OCI-LY7 (cell line): ENCODE measurements around the gene RSAD1. TPM values are rescaled to one million over a fixed set of nuclear protein-coding genes. Genes with fewer than 3 reads are reported as not detected.

ENCODE experiments used
- BruUV-seq: library from RNA; stranded (reverse); fragments of 400-500 nt; replicated peaks from 2 replicates; lab custom pipeline; 2021; lab: Mats Ljungman, UMichigan
- CTCF ChIA-PET: fragments of 300-600 bp; sonication (Branson Sonifier 250); formaldehyde crosslinking; loops from one replicate; lab custom pipeline; 2022; ENCODE audit warnings: antibody characterized with exemption; ENCODE audit not compliant: unreplicated experiment; lab: Charles Lee
- POLR2A ChIA-PET: fragments of 300-600 bp; sonication (Branson Sonifier 250); formaldehyde crosslinking; loops from one replicate; lab custom pipeline; 2022; ENCODE audit warnings: antibody characterized with exemption; lab: Charles Lee
- DNase-seq: peaks from one replicate; pipeline ENCODE4 v3.0.0-alpha.2; 2015; ENCODE audit warnings: low spot score
- H2AFZ ChIP-seq: fragments of 200-600 bp; sonication (generic), shearing (Covaris generic); 2 replicates; pipeline ENCODE4 v1.6.1; 2014; ENCODE audit warnings: mild to moderate bottlenecking, antibody characterized with exemption, low read length, moderate library complexity
- H3K27ac ChIP-seq: fragments of 200-600 bp; sonication (generic); 2 replicates; pipeline ENCODE4 v1.5.1; 2014; ENCODE audit warnings: mixed run types, low read depth, mild to moderate bottlenecking, moderate library complexity, low read length, inconsistent platforms; ENCODE audit not compliant: poor library complexity, severe bottlenecking
- H3K36me3 ChIP-seq: fragments of 200-600 bp; sonication (generic); 2 replicates; pipeline ENCODE4 v1.6.1; 2014; ENCODE audit warnings: mild to moderate bottlenecking, antibody characterized with exemption, low read length, moderate library complexity, mixed read lengths; ENCODE audit not compliant: insufficient read depth
- H3K4me1 ChIP-seq: fragments of 200-600 bp; sonication (generic); 2 replicates; pipeline ENCODE4 v1.5.1; 2014; ENCODE audit warnings: mild to moderate bottlenecking, low read length; ENCODE audit not compliant: insufficient read depth, poor library complexity, severe bottlenecking
- H3K4me2 ChIP-seq: fragments of 200-600 bp; sonication (generic); 2 replicates; pipeline ENCODE4 v1.6.1; 2014; ENCODE audit warnings: mild to moderate bottlenecking, low read length
- H3K4me3 ChIP-seq: fragments of 200-600 bp; sonication (generic); 2 replicates; pipeline ENCODE4 v1.5.1; 2014; ENCODE audit warnings: mild to moderate bottlenecking, low read depth, low read length; ENCODE audit not compliant: poor library complexity, severe bottlenecking
- H3K79me2 ChIP-seq: fragments of 200-600 bp; sonication (generic); 2 replicates; pipeline ENCODE4 v1.6.1; 2016; ENCODE audit warnings: low read depth, mild to moderate bottlenecking, low read length, moderate library complexity, mixed read lengths; ENCODE audit not compliant: insufficient read depth
- H3K9me2 ChIP-seq: fragments of 200-600 bp; sonication (generic); 2 replicates; pipeline ENCODE4 v1.6.1; 2016; ENCODE audit warnings: mild to moderate bottlenecking, low read length, mixed read lengths; ENCODE audit not compliant: insufficient read depth
- H3K9me3 ChIP-seq: fragments of 200-600 bp; sonication (generic); 2 replicates; pipeline ENCODE4 v1.6.1; 2014; ENCODE audit warnings: mild to moderate bottlenecking, mixed run types, low read length, mixed read lengths
- H4K20me1 ChIP-seq: fragments of 200-600 bp; sonication (generic); 2 replicates; pipeline ENCODE4 v1.6.1; 2014; ENCODE audit warnings: mild to moderate bottlenecking, antibody characterized with exemption, low read length, moderate library complexity, mixed read lengths; ENCODE audit not compliant: insufficient read depth
- CTCF ChIP-seq: fragments of 200-600 bp; sonication (generic); conservative IDR thresholded peaks from 2 replicates; pipeline ENCODE4 v1.5.1; 2014; ENCODE audit warnings: mild to moderate bottlenecking, antibody characterized with exemption, low read length, moderate library complexity, mixed read lengths
- EZH2phosphoT487 ChIP-seq: fragments of 200-600 bp; sonication (generic); IDR thresholded peaks from 2 replicates; pipeline ENCODE4 v1.6.1; 2018; ENCODE audit warnings: low read depth, borderline replicate concordance, mild to moderate bottlenecking, mixed run types, antibody characterized with exemption, low read length, moderate library complexity, mixed read lengths
- intact Hi-C: fragments of 100-400 bp; cut with micrococcal nuclease; formaldehyde crosslinking; loops from one replicate; pipeline ENCODE4 v1.10.0; 2022; ENCODE audit not compliant: unreplicated experiment
- total RNA-seq, 2 experiments: library from RNA; depleted of rRNA in 1 of 2; stranded (reverse); fragments of >200 nt in 1 of 2; shearing (Covaris generic) in 1 of 2; gene quantifications; 2 replicates each; pipeline ENCODE4 v1.2.3, GENCODE V29; 2014 to 2022

Gene RSAD1
- total RNA-seq, 2 experiments from 2014 or later, result 22.6 to 27.9 TPM

- H3K79me2 ChIP-seq, result no peaks in the 10 kb centered on the region
- no peaks in the 10 kb centered on the region for H3K9me3 ChIP-seq
- no peaks in the 10 kb centered on the region for H3K4me1 ChIP-seq
- ChIA-PET POLR2A (no interaction called here), CTCF (no interaction called here)
- no peak for TF ChIP-seq CTCF
- no peak for TF ChIP-seq EZH2phosphoT487
- no peak for DNase-seq
- no peak overlapping the region for H3K4me3 ChIP-seq
- no peak overlapping the region for H3K4me2 ChIP-seq
- intact Hi-C loops, result no loop called here
- H4K20me1 ChIP-seq, result no peaks in the 10 kb centered on the region
- H2AFZ ChIP-seq, result no peak overlapping the region
- no peaks in the 10 kb centered on the region for H3K36me3 ChIP-seq
- BruUV-seq, result no TSS peak
- no peak overlapping the region for H3K27ac ChIP-seq
- no peaks in the 10 kb centered on the region for H3K9me2 ChIP-seq
Observed at GRCh38 chr17:50527155-50527762, 48.6 kb downstream of the RSAD1 start.

DNA sequence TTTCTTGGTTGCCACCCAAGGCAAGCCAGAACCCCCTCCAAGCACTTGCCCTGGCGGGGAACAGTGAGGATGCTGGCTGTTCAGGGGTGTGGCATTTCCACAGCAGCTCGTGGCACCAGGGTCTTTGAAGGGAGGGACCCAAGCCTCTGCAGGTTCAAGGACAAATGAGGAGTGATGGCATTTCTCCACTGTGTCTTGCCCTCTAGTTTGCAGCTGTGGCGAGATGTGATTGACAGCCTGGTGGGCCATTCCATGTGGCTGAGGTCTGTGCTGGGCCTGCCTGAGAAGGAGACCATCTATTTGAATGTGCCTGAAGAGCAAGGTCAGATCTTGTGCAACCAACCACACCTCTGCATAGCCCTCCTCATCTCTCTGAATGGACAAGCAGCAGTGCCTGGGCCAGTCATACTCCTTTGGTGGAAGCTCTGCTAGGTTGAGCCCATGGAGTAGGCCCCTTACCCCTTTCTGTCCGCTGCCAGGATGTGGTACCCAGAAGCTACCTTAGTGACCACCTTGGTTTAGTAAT lies 49.4 kb downstream of the RSAD1 start:
- no peaks in the 10 kb centered on the region for H4K20me1 ChIP-seq
- H3K4me2 ChIP-seq, result no peak overlapping the region
- no peak overlapping the region for H3K4me3 ChIP-seq
- no peak overlapping the region for H2AFZ ChIP-seq
- ChIA-PET POLR2A (no interaction called here), CTCF (no interaction called here)
- H3K79me2 ChIP-seq, result no peaks in the 10 kb centered on the region
- DNase-seq, result no peak
- no peaks in the 10 kb centered on the region for H3K36me3 ChIP-seq
- no peaks in the 10 kb centered on the region for H3K9me3 ChIP-seq
- TF ChIP-seq EZH2phosphoT487 (no peak), CTCF (no peak)
- BruUV-seq, result no TSS peak
- H3K4me1 ChIP-seq, result no peaks in the 10 kb centered on the region
- intact Hi-C loops, result no loop called here
- H3K27ac ChIP-seq, result no peak overlapping the region
- no peaks in the 10 kb centered on the region for H3K9me2 ChIP-seq

- BruUV-seq, result no TSS peak
- intact Hi-C loops, result no loop called here
- Histone ChIP-seq H3K4me1 (no peaks in the 10 kb centered on the region), H2AFZ (no peak overlapping the region), H3K9me2 (no peaks in the 10 kb centered on the region), H3K36me3 (no peaks in the 10 kb centered on the region), H4K20me1 (no peaks in the 10 kb centered on the region), H3K79me2 (no peaks in the 10 kb centered on the region), H3K4me2 (no peak overlapping the region), H3K9me3 (no peaks in the 10 kb centered on the region), H3K27ac (no peak overlapping the region), H3K4me3 (no peak overlapping the region)
- ChIA-PET CTCF (no interaction called here), POLR2A (no interaction called here)
- TF ChIP-seq CTCF, result no peak
- TF ChIP-seq EZH2phosphoT487, result no peak
- DNase-seq, result no peak
Observed at GRCh38 chr17:50529849-50530248, 51.2 kb downstream of the RSAD1 start.
